ENCODE measurements around the gene SMARCC2.
"Not testable (repeated sequence)": the region's sequence is repeated elsewhere in the genome, so short reads cannot be mapped to it uniquely, and the experiment has no call there.

Gene SMARCC2

GRCh38 chr12:56208006-56208405, 18.7 kb upstream of the SMARCC2 start:
- DNase-seq (ENCODE audit: low spot score): no peak

GRCh38 chr12:56206452-56207166, 17.3 kb upstream of the SMARCC2 start:
- DNase-seq (ENCODE audit: low spot score): peak; percentile 46

- DNase-seq (ENCODE audit: low spot score): no peak
These were observed 16.2 kb upstream of the SMARCC2 start for GRCh38 chr12:56205445-56205844.

- no peak for DNase-seq (ENCODE audit: low spot score)
These were observed 15.0 kb upstream of the SMARCC2 start for GRCh38 chr12:56204275-56204674.

GRCh38 chr12:56202838-56203237, 13.6 kb upstream of the SMARCC2 start:
- no peak for DNase-seq (ENCODE audit: low spot score)

- no peak for DNase-seq (ENCODE audit: low spot score)
These were observed 13.1 kb upstream of the SMARCC2 start for GRCh38 chr12:56202366-56202765.

- no peak for DNase-seq (ENCODE audit: low spot score)
These were observed 9.6 kb upstream of the SMARCC2 start for GRCh38 chr12:56198836-56199235.

GRCh38 chr12:56197921-56198635, 8.8 kb upstream of the SMARCC2 start:
- no peak for DNase-seq (ENCODE audit: low spot score)

- not testable (repeated sequence) for DNase-seq (ENCODE audit: low spot score)
These were observed 7.7 kb upstream of the SMARCC2 start for GRCh38 chr12:56196818-56197550.

- DNase-seq (ENCODE audit: low spot score): peak; percentile 86
These were observed 3.8 kb upstream of the SMARCC2 start for GRCh38 chr12:56193025-56193578.

GRCh38 chr12:56192582-56192981, 3.3 kb upstream of the SMARCC2 start:
- no peak for DNase-seq (ENCODE audit: low spot score)

- DNase-seq (ENCODE audit: low spot score): no peak
These were observed 1.4 kb upstream of the SMARCC2 start for GRCh38 chr12:56190695-56191155.

GRCh38 chr12:56189918-56190694, 823 bp upstream of the SMARCC2 start:
- DNase-seq (ENCODE audit: low spot score): peak; percentile 86

GRCh38 chr12:56188778-56189098, 545 bp downstream of the SMARCC2 start:
- DNase-seq (ENCODE audit: low spot score): no peak

- no peak for DNase-seq (ENCODE audit: low spot score)
These were observed 1.0 kb downstream of the SMARCC2 start for GRCh38 chr12:56188131-56188777.

GRCh38 chr12:56186957-56187356, 2.3 kb downstream of the SMARCC2 start:
- DNase-seq (ENCODE audit: low spot score): no peak

- no peak for DNase-seq (ENCODE audit: low spot score)
These were observed 10.9 kb downstream of the SMARCC2 start for GRCh38 chr12:56178347-56178746.

GRCh38 chr12:56172839-56173238, 16.4 kb downstream of the SMARCC2 start:
- no peak for DNase-seq (ENCODE audit: low spot score)

GRCh38 chr12:56169229-56169759, 20.0 kb downstream of the SMARCC2 start:
- DNase-seq (ENCODE audit: low spot score): no peak

- DNase-seq (ENCODE audit: low spot score): no peak
These were observed 23.9 kb downstream of the SMARCC2 start for GRCh38 chr12:56165369-56165768.

- no peak for DNase-seq (ENCODE audit: low spot score)
These were observed 24.9 kb downstream of the SMARCC2 start for GRCh38 chr12:56164345-56164729.

Data from SW480 (cell line).